Embryonic facial prominence (tissue), 1 donor: Measurements from ENCODE around the gene CHSY3.

Source experiments
- DNase-seq: peaks from one replicate; pipeline ENCODE4 v3.0.0-alpha.2; 2016; ENCODE audit errors: extremely low spot score

The CHSY3 gene

DNA sequence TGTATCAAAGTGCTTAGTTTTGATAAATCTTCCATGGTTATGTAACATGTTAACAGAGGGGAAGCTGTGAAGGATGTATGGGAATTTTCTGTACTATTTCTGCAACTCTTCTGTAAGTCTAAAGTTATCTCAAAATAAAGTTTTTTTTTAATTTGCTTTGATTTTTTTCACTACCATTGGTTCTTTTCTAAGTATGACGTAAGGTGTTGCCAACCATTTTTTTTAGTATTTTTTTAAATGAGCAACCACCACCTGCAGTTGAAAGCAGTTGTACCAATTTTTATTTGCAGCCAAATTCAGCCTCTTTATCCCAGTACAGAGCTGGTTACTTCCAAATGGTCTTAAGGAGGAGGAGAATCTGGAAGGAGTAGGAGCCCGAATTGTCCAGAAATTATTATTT lies 192.2 kb downstream of the CHSY3 start:
- DNase-seq, result no peak

- no peak for DNase-seq
Measured at GRCh38 chr5:130099008-130099407, 194.7 kb downstream of the CHSY3 start.

- no peak for DNase-seq
Measured at GRCh38 chr5:130102375-130102774, 198.1 kb downstream of the CHSY3 start.

GRCh38 chr5:130102960-130103359 lies 198.7 kb downstream of the CHSY3 start:
- DNase-seq, result no peak

DNA sequence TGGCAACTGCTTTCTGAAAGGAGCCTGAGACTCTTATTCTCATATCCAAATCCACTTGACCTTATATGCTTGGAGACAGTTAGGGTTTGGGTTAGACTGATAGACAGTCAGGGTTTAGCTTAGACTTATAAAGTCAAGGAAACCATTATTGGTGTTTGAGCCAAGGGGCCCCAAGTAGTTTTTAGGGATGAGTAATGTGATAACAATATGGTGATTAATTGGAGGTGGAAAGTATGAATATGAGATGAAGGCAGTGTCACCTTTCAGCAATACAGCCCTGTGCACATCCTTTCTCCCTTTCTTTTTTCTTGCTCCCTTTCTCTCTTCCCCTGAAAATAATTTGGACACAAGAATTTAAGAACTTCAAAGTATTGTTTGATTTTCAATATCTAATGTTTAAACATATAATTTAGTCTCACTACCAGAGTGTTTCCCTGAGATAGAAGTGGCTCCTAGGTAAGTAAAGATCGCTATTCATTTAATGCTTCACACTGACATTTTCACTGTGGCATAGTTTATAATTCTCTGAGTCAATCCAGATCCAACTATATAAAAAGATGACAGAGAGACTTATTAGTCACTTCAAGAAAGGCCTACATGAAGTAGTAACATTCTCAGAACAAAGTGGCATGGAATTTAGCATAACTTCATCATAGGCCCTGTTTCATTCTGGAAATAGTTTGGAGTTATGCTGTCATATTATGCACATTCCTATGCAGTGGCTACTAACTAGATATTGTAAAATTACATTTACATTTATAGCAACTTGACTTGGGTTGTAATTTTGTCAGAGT lies 200.8 kb downstream of the CHSY3 start:
- no peak for DNase-seq

- DNase-seq, result no peak
Measured at GRCh38 chr5:130106480-130106879, 202.2 kb downstream of the CHSY3 start.

DNA sequence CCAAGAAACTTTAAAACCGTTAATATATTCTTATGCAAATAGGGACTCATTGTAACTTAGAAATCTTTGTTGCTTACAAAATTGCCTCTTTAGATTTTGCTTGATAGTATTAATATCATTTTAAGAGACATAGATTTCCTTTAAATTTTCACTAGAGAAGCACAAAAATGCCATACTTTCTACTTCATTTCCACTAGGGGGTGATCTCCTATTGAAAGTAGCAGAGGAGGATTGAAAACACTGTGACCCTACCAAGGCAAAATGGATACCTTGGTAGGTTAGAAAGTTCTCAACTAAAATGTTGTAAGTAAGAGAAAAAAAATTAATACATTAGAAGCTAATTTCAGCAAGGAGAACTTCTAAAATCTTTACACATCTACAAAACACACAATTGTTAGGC lies 204.9 kb downstream of the CHSY3 start:
- no peak for DNase-seq

- no peak for DNase-seq
Measured at GRCh38 chr5:130110328-130110727, 206.1 kb downstream of the CHSY3 start.

- DNase-seq, result no peak
Measured at GRCh38 chr5:130111746-130112145, 207.5 kb downstream of the CHSY3 start.

GRCh38 chr5:130112246-130112645 lies 208.0 kb downstream of the CHSY3 start:
- DNase-seq, result no peak

DNA sequence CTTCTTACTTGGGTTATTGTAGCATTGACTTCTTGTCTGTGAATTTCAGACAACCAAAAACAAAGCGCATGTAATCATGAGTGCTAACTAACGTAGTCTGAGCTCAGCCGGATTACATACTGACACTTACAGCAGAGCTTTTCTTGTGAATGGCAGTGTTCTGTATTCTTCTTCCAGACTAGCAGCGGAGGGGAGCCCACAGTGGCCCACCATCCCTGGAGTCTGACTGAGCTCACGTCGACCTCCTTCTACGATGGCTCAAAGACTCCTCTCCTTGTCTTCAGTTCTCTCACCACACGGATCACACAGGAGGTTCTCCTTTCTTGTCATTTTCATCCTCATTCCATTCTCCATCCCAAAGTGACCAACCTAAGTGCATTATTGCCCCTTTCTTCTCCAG lies 211.4 kb downstream of the CHSY3 start:
- DNase-seq, result no peak

DNA sequence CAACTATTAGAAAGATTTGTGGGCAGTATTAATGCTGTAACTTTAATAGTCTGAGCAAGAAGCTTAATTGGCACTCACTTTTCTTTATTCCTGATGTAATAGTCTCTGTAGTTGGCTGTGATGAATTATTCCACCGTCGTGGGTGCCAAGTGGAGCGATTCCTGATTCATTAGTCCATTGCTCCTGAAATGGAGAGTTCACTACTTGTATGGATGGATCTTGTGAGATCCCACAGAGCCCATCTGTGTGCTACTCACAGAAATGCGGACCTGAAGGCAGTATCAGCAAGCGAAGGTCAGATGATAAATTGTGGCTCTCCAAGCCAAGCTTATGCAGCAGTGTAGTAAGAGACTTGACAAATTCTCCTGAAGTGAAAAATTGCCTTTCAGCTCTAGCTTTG lies 212.2 kb downstream of the CHSY3 start:
- DNase-seq, result no peak

DNA sequence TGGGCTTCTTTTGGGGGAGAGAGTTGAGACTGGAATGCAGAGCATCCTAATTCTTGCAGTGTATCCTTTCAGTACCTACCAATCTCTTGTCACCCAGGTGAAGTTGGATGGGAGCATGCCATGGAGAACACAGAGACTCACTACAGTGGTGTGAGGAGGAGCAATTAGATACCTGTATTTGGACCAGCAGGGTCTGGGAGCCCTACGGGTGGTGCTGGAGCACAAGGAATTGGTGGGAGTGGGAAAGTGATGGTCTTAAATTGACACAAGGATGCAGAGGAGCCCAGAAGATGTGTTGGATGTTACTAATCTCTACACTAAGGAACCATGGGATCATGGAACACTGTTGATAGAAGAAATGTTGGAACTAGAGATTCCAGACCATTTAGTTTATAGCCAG lies 212.7 kb downstream of the CHSY3 start:
- no peak for DNase-seq

- no peak for DNase-seq
Measured at GRCh38 chr5:130126746-130127145, 222.5 kb downstream of the CHSY3 start.

DNA sequence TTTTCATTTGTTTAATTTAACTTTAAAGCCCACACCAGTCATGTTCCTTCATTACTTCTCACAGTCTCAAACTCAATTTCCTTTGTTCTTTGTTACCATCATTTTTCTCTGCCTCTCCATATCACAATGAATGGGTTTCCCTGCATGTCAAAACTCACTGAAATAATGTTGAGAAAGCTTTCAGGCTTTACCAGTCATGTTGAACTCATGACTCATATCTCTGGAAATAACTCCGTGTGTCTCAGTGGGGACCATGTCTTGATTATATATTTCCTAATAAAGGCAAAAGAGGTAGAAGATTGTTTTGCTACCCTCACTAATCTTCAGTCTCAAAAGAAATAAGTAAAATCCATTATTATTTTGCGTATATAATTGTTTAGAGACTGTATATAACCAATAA lies 231.2 kb downstream of the CHSY3 start:
- DNase-seq, result no peak

DNA sequence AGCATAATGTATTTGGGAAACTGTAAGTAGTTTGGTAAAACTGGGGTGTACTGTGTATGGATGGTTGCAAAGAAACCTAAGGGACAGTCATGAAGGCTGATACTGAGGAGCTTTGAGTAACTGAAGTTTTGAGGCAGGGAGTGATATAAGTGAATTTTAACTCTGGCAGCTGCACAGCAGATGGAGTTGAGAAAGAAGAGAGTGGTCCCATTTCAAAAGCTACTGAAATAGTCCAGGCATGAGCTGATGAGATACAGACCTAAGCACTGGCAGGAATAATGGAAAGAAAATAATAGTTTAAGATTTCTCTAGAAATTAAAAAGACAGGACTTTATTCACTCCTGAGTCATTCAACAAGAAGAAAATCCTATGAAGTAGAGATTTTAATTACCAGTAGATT lies 232.0 kb downstream of the CHSY3 start:
- DNase-seq, result no peak

DNA sequence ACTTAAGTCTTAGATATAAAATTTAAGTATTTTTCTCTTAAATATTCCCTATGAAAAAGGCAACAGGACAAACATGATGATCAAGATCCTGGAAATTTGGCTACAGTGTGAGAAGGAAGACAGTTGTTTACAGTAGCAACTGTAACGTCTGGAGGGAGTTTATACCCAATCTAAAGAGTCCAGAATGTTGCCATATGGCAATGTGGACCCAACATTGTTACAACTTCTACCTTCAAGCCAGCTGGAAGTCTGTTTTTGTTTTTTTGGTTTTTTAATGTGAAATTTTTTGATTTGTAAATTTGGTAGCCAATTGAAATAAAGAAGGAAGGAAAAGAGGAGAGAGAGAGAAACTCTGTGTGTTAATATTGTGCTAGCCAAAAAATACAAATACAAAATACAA lies 233.4 kb downstream of the CHSY3 start:
- DNase-seq, result no peak

DNA sequence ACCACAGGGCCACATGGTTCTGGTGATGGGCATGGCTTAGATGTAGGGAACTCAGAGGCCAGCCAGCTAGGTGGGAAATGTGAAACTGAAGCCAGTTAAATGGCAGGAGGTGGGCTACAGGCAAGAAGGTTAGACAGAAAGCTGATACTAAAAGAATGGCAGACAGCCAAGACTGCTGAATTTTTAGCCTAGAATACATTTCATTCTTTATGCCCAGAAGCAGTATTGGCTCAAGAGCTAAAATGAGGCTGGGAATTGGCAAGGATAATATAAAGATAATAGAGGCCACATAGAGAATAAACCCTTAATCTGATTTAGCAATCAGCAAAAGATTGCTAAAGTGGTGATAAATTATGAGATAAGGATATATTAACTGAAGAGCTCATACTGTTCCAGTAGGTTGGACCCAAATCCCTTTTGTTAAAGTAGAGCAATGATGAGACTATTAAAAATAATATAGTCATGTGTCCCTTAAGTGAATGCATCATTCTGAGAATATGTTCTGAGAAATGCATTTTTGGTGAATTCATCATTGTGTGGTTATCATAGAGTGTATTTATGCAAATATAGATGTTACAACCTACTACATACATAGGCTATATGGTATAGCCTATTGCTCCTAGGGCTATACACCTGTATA lies 234.3 kb downstream of the CHSY3 start:
- no peak for DNase-seq

DNA sequence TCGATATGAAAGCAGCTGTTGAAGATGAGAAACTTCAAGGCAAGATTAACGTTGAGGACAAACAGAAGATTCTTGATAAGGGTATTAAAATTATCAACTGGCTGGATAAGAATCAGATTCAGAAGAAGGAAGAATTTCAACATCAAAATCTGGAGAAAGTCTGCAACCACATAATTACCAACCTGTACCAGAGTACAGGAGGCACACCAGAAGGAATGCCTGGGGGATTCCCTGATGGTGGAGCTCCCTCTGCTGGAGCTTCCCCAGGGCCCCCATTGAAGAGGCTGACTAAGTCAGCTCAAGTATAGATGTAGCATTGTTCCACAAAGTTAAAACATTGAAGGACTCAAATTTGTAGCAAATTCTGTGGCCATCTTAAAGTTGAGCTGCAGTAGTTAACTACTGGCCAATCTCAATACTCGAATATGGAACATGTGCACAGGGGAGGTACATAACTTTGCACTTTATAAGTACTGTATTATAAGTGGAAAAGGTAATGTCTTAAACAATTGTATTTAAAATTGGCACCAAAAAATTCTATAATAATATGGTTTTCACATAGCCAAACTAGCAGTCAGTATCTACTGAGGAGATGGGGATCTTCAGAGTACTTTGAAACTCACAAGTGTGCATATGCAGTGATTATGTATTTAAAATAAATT lies 237.5 kb downstream of the CHSY3 start:
- DNase-seq, result no peak

- no peak for DNase-seq
Measured at GRCh38 chr5:130151239-130151638, 247.0 kb downstream of the CHSY3 start.

DNA sequence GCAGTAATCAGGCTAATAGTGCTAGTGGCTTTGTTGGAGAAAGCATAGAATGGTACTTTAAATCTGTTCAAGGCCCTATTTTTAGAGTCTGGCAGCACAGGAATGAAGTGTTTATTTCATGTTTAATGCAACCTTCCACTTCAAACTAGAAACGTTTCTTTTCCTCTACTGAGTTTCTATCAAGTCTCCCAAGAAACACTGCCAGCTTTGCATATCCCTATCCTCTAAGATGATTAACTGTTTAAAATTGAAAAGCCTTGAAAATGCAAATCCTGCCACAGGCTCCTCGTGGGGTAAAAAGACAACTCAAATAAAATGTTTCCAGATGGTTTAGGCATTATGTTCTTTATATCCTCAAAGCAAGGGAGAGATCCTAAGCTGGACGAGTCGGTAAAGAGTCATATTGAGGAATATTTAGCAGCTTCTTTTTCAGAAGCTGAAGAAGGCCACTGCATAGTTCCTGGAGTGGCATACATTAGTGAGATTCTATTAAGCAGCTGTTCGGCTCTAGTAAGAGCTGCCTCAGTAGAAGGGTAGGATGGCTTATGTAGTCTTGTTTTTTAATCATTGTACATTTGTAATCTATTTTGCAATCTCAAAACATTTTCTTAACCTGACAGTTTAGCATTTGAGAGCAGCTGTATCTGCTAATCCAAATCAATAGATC lies 251.2 kb downstream of the CHSY3 start:
- DNase-seq, result no peak

DNA sequence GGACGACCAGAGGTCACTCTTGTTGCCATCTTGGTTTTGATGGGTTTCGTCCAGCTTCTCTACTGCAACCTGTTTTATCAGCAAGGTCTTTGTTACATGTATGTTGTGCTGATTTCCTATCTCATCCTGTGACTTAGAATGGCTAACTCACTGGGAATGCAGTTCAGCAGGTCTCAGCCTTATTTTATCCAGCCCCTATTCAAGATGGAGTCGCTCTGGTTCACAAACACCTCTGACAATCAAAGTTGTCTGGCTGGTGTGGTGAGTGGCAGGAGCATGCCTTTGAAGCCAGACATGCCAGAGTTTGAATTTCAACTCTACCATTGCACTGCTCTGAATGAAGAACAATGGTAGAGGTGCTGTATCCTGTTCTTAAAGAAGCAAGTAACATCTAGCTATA lies 253.8 kb downstream of the CHSY3 start:
- DNase-seq, result no peak

DNA sequence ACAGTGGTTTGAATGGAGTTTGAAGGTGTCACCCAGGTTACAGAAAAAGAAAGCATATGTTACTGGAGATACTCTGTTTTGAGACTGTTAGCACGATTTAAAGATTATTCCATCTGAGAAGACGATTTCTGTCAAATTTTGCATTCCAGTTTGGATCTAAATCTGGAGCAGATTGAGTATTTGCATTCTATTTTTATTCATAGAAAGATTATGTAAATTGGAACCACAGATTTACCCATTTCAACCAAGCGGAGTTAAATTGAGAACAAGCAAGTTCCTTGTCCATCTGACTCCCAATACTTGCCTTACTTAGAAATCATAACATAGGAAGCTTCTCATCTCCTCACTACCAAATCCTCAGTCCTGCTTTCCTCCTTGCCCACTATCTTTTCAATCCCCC lies 255.7 kb downstream of the CHSY3 start:
- no peak for DNase-seq
